C1 segment of cervical spinal cord (tissue), 14 donors: ENCODE results near the gene LRRC3.
"Not testable (repeated sequence)": the region's sequence is repeated elsewhere in the genome, so short reads cannot be mapped to it uniquely, and the experiment has no call there.

Source experiments
- DNase-seq, 14 donors: peaks; one replicate each; lab custom pipeline; 2025; lab: John Stamatoyannopoulos, UW

Gene LRRC3

GRCh38 chr21:44454747-44455523 is at the start of gene LRRC3:
LRRC3 (plus strand) TSS chr21:44455510; CDS start chr21:44456645, 1,135 bp downstream.
- no peak for DNase-seq

DNA sequence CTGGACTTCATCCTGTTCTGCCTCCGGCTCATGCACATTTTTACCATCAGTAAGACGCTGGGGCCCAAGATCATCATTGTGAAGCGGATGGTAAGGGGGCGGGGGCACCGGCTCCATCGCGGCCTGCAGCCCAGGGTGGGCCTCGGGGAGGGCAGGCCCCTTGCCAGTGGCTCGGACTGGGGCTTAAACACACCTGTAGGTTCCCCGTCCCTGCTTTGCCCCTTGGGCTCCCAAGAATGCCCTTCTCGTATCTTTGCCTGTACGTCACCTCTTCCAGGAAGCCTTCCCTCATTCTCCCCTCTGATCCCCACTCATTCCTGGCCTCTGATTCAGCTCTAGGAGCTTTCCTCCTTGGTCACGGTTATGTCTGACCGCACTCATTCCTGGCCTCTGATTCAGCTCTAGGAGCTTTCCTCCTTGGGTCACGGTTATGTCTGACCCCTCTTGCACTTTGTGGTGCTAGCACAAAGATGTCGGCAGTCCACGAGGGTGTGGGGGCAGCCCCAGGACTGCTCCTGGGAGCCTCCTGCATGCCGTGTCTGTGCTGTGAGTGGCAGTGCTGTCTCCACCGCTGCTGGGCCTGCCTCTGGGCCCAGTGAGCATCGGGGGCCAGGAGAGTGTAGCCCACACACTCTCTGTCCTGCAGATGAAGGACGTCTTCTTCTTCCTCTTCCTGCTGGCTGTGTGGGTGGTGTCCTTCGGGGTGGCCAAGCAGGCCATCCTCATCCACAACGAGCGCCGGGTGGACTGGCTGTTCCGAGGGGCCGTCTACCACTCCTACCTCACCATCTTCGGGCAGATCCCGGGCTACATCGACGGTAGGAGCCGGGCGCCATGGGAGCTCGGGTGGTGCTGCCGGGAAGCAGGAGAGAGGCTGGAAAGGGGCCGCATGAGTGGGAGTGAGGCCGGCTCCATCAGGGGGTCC is 49.1 kb upstream of the LRRC3 start:
- DNase-seq: no peak

DNA sequence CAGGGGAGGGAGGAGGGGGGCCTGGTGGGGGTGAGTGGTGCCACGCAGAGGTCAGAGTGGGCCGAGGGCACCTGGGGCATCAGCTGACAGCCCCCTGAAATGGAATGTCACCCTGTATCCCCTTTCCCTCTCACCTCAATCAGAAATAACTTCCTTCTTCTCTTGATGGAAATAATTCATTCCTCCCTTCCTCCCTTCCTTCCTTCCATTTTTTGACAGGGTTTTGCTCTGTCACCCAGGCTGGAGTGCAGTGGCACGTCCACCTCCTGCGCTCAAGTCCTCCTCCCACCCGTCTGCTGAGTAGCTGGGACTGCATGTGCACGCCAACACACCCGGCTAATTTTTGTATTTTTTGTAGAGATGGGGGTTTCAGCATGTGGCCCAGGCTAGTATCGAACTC is 48.4 kb upstream of the LRRC3 start:
- DNase-seq: no peak

DNA sequence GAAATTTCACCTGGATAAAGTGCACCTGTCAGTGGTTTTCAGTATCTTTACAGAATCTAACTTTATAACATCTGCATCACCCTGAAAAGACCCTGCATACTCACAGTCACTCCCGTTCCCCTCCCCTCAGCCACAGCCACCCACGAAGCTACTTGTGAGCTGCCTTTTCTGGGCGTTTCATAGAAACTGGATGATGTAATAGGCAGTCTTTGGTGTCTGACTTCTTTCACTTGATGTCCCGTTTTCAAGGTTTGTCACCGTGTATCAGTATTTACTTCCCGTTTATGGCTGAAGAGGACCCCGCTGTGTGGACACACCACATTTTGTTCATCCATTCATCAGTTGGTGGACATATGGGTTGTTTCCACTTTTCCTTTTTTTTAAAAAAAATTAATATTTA is 47.8 kb upstream of the LRRC3 start:
- DNase-seq: no peak

GRCh38 chr21:44408226-44408625 is 47.1 kb upstream of the LRRC3 start:
- no peak for DNase-seq

DNA sequence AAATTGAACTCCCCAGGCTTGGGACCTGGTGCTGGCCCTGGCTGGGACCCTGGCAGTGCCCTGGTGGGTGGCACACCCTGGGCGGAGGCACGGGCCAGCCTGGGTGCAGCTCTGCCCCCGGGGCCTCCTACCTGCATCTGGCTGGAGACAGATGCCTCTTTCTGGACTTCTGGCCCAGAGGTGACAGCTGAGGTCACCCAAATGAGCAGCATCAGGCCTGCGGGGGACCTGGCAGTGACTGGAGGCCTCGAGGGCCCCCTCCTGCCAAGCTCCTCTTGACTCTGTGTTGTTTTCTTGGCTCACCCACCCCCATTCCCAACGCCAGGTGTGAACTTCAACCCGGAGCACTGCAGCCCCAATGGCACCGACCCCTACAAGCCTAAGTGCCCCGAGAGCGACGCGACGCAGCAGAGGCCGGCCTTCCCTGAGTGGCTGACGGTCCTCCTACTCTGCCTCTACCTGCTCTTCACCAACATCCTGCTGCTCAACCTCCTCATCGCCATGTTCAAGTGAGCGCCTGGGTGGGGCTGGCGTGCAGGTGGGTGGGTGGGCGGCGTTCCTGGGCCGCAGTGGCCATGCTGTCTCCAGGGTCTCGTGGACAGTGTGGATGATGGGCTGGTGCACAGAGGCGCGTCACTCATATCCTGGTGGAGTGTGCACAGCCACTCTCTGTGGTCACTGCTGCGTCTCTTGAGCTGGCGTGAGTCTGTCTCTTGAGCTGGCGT is 41.6 kb upstream of the LRRC3 start:
- no peak for DNase-seq

DNA sequence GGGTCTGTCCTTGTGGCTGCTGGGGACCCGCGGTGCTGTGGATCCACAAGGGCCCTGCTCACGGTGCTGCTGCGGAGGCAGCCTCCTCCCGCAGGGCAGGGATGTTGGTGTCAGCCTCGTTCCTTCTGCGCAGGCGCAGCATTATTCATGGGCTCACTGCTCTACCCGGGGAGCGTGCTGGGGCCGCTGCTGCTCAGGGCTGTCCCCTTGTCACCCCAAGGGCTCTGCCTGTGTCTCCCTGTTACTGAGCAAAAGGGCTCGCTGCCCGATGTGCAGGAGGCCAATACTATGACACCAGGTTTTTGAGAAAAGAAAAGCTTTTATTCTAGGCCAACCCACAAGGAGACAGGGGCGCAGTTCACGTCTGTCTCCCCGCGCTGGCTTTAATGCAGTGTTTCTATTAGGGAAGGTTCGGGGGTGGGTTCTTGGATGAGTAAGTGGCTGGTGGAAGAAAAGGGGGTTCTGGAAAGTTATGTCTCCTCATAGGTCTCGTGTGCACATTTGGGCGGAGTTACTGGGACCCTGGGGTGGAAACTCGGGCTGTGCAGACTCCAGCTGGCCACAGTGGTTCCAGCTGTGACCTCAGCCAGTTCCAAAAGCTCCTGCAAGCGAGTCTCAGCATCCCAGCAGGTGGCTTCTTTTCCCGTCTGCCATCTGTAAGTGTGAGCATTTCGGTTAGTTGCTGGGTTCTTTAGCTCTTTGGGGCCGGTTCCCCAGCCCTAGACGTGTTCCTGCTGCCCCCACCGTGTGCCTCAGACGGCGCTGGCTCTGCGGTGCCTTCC is 40.8 kb upstream of the LRRC3 start:
- no peak for DNase-seq

GRCh38 chr21:44415073-44416025 is 40.0 kb upstream of the LRRC3 start:
- no peak for DNase-seq

GRCh38 chr21:44416193-44416592 is 39.1 kb upstream of the LRRC3 start:
- no peak for DNase-seq

- DNase-seq: not testable (repeated sequence)
Observed at GRCh38 chr21:44417621-44418107, 37.6 kb upstream of the LRRC3 start.

DNA sequence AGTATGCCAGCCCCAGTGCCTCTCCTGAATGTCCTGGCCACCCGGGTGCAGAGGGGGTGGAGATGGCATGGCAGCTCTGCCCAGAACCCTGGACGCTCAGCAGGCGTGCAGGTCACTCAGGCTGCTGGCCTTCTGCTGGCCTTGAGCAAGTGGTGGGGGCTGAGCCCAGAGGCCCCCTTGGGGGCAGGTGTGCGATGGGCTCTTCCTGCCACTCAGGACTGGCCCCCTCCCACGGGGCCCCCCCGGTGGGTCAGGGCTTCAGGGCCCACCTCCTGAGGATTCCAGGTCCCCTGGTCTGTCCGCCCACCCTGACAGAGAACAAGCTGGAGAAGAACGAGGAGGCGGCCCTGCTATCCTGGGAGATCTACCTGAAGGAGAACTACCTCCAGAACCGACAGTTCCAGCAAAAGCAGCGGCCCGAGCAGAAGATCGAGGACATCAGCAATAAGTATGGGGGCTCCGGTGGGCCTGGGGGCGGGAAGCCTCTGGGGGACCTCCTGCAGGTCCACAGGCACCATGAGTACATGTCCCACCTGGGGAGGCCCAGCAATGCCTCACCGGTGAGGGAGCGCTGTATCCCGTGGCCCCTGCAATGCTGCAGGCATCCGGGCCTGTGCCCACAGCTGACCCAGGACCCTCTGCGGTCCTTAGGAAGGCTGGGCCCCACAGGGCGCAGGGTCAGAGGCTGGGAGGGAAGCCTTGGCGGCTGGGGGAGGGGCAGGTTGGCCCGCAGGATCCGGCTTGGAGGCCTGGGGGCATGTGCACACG is 37.0 kb upstream of the LRRC3 start:
- no peak for DNase-seq

DNA sequence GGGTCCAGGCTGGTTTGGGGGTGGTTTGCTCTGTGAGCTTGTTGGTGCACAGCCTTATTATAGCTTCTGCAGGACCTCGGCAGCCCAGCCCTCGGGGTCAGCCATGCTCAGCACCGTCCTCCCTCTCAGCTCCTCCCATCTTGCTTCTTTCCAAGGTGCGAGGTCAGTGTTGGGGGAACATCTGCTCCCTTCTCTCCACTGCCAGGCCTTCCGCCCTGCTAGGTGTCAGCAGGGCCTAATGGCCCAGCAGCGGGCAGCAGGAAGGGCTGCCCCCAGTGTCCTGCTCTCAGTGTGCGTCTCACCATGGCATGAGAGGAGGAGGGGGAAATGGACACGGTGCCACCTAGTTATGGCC is 36.5 kb upstream of the LRRC3 start:
- no peak for DNase-seq

DNA sequence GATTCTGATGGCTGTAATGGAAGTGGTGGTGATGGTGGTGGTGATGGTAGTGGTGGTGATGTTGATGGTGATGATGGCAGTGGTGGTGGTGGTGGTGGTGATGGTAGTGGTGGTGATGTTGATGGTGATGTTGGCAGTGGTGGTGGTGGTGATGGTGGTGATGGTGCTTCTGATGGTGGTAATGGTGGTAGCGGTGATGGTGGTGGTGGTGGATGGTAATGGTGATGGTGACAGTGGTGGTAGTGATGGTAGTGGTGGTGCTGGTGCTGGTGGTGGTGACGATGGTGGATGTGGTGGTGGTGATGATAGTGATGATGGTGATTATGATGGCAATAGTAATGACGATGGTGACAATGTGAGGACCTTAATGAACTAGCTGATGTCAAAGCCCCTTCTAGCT is 35.6 kb upstream of the LRRC3 start:
- DNase-seq: no peak

- no peak for DNase-seq
Observed at GRCh38 chr21:44420416-44421205, 34.7 kb upstream of the LRRC3 start.

DNA sequence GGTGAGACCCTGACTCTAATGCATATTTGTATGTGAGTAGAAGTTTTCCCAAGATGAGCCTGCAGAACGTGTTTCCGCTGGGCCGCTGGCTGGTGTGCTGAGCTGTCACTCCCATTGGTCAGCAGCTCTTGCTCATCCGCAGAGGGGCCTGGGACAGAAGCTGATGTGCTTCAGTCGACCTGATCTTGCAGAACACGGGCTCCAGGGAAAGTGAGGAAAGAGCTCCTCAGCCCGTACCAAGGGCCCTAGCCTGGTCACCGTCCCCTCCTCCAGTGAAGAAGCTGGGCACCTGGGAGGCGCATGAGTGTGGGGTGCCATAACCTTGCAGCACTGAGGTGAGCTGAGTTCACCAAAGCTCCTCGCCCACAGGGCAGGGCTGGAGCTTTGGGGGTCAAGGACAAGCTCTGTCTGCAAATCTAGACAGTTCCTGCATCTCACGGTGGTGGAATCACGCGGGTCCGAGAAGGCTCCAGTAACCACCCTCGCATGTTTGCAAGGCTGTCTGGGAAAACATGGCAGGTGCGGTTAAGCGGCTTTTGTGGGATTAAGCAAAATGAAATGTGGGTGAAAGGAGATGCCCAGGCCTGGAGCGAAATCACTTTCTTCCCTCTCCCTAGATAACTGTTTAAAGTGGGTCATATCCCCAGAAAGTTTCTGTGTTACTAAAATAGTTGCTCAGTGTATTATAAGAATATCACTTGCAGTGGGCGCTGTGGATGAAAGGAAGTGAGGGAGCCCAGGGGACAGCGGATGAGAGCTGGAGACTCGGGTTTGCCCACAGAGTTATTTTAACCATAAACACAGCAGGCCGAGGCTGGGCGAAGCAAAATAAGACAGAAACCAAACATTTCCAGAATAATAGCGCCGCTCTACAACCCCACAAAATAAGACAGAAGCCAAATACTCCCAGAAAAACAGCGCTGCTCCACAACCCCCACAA is 33.1 kb upstream of the LRRC3 start:
- DNase-seq: no peak

- no peak for DNase-seq
Observed at GRCh38 chr21:44423312-44423821, 31.9 kb upstream of the LRRC3 start.
